Endothelial cell of umbilical vein (primary cell): ENCODE measurements around the gene ANKRD13B. TPM values are rescaled to one million over a fixed set of nuclear protein-coding genes. Genes with fewer than 3 reads are reported as not detected.

ENCODE experiments used
- BruUV-seq: library from RNA; stranded (reverse); fragments of 400-500 nt; replicated peaks from 2 replicates; lab custom pipeline; 2021; lab: Mats Ljungman, UMichigan
- CTCF ChIA-PET: fragments of 300-600, 350-600 bp; sonication (Branson Sonifier 250); formaldehyde crosslinking; loops from one replicate; lab custom pipeline; 2021; ENCODE audit warnings: antibody characterized with exemption, inconsistent platforms; lab: Charles Lee
- POLR2A ChIA-PET: fragments of 300-600, 350-600 bp; sonication (Branson Sonifier 250); formaldehyde crosslinking; loops from one replicate; lab custom pipeline; 2021; ENCODE audit warnings: antibody characterized with exemption, inconsistent platforms; lab: Charles Lee
- DNase-seq: peaks from one replicate; pipeline ENCODE4 v3.0.0-alpha.2; 2011; ENCODE audit warnings: low read depth, low spot score
- FAIRE-seq: peaks from 2 replicates; lab custom pipeline; 2011; peaks lifted over from hg19 to GRCh38; lab: Jason Lieb, UNC
- H2AFZ ChIP-seq: 2 replicates; pipeline ENCODE4 v1.6.0; 2012; ENCODE audit warnings: low read depth, low read length, control low read depth, inconsistent platforms
- H3K27ac ChIP-seq: 2 replicates; pipeline ENCODE4 v1.5.1; 2011; ENCODE audit warnings: low read depth, mild to moderate bottlenecking, control low read depth, low read length, moderate library complexity; ENCODE audit not compliant: insufficient read depth
- H3K27me3 ChIP-seq, 2 experiments: 2 replicates each; pipeline versions ENCODE4 v1.6.0 to v1.6.1; 2011; ENCODE audit warnings: low read length in 2 of 2, mixed read lengths in 1 of 2; ENCODE audit not compliant: control insufficient read depth in 2 of 2, insufficient read depth in 2 of 2
- H3K36me3 ChIP-seq, 2 experiments: 2 replicates in 1 of 2; 3 replicates in 1 of 2; pipeline ENCODE4 v1.5.1; 2011; ENCODE audit warnings: low read length in 2 of 2, mild to moderate bottlenecking in 1 of 2, moderate library complexity in 1 of 2; ENCODE audit not compliant: control insufficient read depth in 2 of 2, insufficient read depth in 2 of 2; ENCODE audit errors: extremely low read depth in 1 of 2
- H3K4me1 ChIP-seq: 3 replicates; pipeline ENCODE4 v1.5.1; 2011; ENCODE audit warnings: mild to moderate bottlenecking, low read length; ENCODE audit not compliant: control insufficient read depth, insufficient read depth; ENCODE audit errors: extremely low read depth
- H3K4me2 ChIP-seq: 2 replicates; pipeline ENCODE4 v1.6.1; 2011; ENCODE audit warnings: low read length, control low read depth, mixed read lengths; ENCODE audit not compliant: insufficient read depth
- H3K4me3 ChIP-seq, 3 experiments: fragments of 200-600 bp in 1 of 3; sonication (generic), shearing (Covaris generic) in 1 of 3; replicated peaks in 1 of 3; 2 replicates each; pipeline ENCODE4 v1.5.1; 2011 to 2016; ENCODE audit warnings: control low read depth in 3 of 3, low read length in 3 of 3, mild to moderate bottlenecking in 2 of 3, inconsistent platforms in 1 of 3, low read depth in 1 of 3, moderate library complexity in 1 of 3; ENCODE audit not compliant: insufficient read depth in 1 of 3
- H3K79me2 ChIP-seq: 2 replicates; pipeline ENCODE4 v1.6.0; 2012; ENCODE audit warnings: low read length, inconsistent platforms; ENCODE audit not compliant: control insufficient read depth, insufficient read depth
- H3K9ac ChIP-seq: replicated peaks from 2 replicates; pipeline ENCODE3; 2011; ENCODE audit warnings: low read length, control low read depth; ENCODE audit not compliant: insufficient read depth; ENCODE audit errors: extremely low read depth
- H3K9me1 ChIP-seq: replicated peaks from 3 replicates; pipeline ENCODE4 v1.6.0; 2011; ENCODE audit warnings: mild to moderate bottlenecking, low read length; ENCODE audit not compliant: control insufficient read depth, insufficient read depth; ENCODE audit errors: extremely low read depth
- H3K9me3 ChIP-seq: replicated peaks from 2 replicates; pipeline ENCODE4 v1.5.1; 2012; ENCODE audit warnings: low read length, inconsistent platforms; ENCODE audit not compliant: control insufficient read depth, insufficient read depth
- H4K20me1 ChIP-seq: replicated peaks from 2 replicates; pipeline ENCODE3; 2011; ENCODE audit warnings: mild to moderate bottlenecking, low read length; ENCODE audit not compliant: control insufficient read depth, insufficient read depth; ENCODE audit errors: extremely low read depth
- CTCF ChIP-seq, 2 donors: IDR thresholded peaks; 1 replicate in 1 of 2; 2 replicates in 1 of 2; pipeline ENCODE4 v1.5.1; 2011; ENCODE audit warnings: low read length in 2 of 2, mild to moderate bottlenecking in 2 of 2, moderate library complexity in 2 of 2, control low read depth in 1 of 2, inconsistent platforms in 1 of 2, low read depth in 1 of 2; ENCODE audit not compliant: insufficient read depth in 1 of 2; ENCODE audit errors: extremely low read depth in 1 of 2
- MYC ChIP-seq: IDR thresholded peaks from one replicate; pipeline ENCODE4 v1.6.1; 2011; ENCODE audit warnings: mild to moderate bottlenecking, low read depth, low read length
- dilution Hi-C: fragments of 300-500 bp; cut with MboI; formaldehyde crosslinking; loops from one replicate; pipeline ENCODE4 v1.15.0; 2019; ENCODE audit warnings: low sequenced_read_pairs; ENCODE audit not compliant: extremely low pct_ligation_motif_present
- intact Hi-C: fragments of 100-400 bp; cut with micrococcal nuclease; formaldehyde crosslinking; loops from one replicate; pipeline ENCODE4 v1.10.0; 2022
- polyA plus RNA-seq, 4 experiments: library from polyadenylated mRNA; depleted of rRNA in 3 of 4; stranded (reverse) in 3 of 4; unstranded in 1 of 4; fragments of >200 nt; gene quantifications; 2 replicates each; pipeline versions ENCODE4 v1.2.1 to v1.2.3, GENCODE V29; 2011 to 2012; ENCODE audit warnings: missing spikeins in 1 of 4
- total RNA-seq: library from RNA; stranded (reverse); gene quantifications from 2 replicates; pipeline ENCODE4 v1.2.3, GENCODE V29; 2021

ANKRD13B gene
- total and polyA plus RNA-seq, 2 donors (not counting 3 experiments of a cell fraction or from before 2014, with no cell fraction given), result 21.1 to 23.2 TPM

- intact Hi-C loops (loop anchor here (5.0 kb wide), 1 partner anchor 302 kb away; the partner anchor contains the start of gene NUFIP2), dilution Hi-C loops (no loop called here)
- Histone ChIP-seq H3K36me3 (no peaks in the 10 kb centered on the region), H3K4me3 (peak overlapping the region; percentile 51 to 64 (median 59)), H3K9me3 (no peaks in the 10 kb centered on the region), H3K9ac (peak overlapping the region; percentile 29), H3K9me1 (no peaks in the 10 kb centered on the region), H4K20me1 (no peaks in the 10 kb centered on the region), H3K27me3 (no peaks in the 10 kb centered on the region), H3K27ac (peak overlapping the region; percentile 21), H2AFZ (peak overlapping the region; percentile 66), H3K79me2 (peaks cover 12% of the 10 kb centered on the region), H3K4me2 (peak overlapping the region; percentile 57), H3K4me1 (peaks cover 42% of the 10 kb centered on the region)
- ChIA-PET POLR2A (no interaction called here), CTCF (interaction anchor here (0.6 to 9.2 kb wide), 10 partner anchors 8 to 470 kb away, joined by 3 to 152 read pairs (median 19); partner anchors contain the start of genes ABHD15 and TP53I13)
- FAIRE-seq (no peak), DNase-seq (no peak)
- BruUV-seq, result no TSS peak
- TF ChIP-seq MYC (no peak), CTCF (IDR thresholded peaks at IDR 0.05; ENCODE audit: extremely low read depth in 1 of 2, insufficient read depth in 1 of 2, low read depth in 1 of 2, low read length in 2 of 2) (peak in 1 of 2 donors; percentile 32)
These were observed 923 bp downstream of the ANKRD13B start for GRCh38 chr17:29593591-29594518.
